Sigmoid colon (tissue), 7 donors: Measurements from ENCODE around the gene ARL4A. TPM values are rescaled to one million over a fixed set of nuclear protein-coding genes. Genes with fewer than 3 reads are reported as not detected.
"Not testable (repeated sequence)": the region's sequence is repeated elsewhere in the genome, so short reads cannot be mapped to it uniquely, and the experiment has no call there.

Experiments
- DNase-seq: peaks from one replicate; pipeline ENCODE4 v3.0.0-alpha.2; 2019
- H3K27ac ChIP-seq, 4 donors: fragments of 200-600 bp; sonication (generic); one replicate each; pipeline ENCODE4 v1.5.1; 2016 to 2019; ENCODE audit warnings: mild to moderate bottlenecking in 1 of 4
- H3K27me3 ChIP-seq, 3 donors: fragments of 200-600 bp; sonication (generic); one replicate each; pipeline ENCODE4 v1.5.1; 2019; ENCODE audit warnings: mild to moderate bottlenecking in 1 of 3
- H3K36me3 ChIP-seq, 4 donors: fragments of 200-600 bp; sonication (generic); one replicate each; pipeline ENCODE4 v1.5.1; 2016 to 2019
- H3K4me1 ChIP-seq, 4 donors: fragments of 200-600 bp; sonication (generic); one replicate each; pipeline ENCODE4 v1.5.1; 2017 to 2019
- H3K4me3 ChIP-seq, 4 donors: fragments of 200-600 bp; sonication (generic); one replicate each; pipeline ENCODE4 v1.5.1; 2017 to 2019; ENCODE audit warnings: mild to moderate bottlenecking in 2 of 4, moderate library complexity in 1 of 4
- H3K9me3 ChIP-seq, 4 donors: fragments of 200-600 bp in 3 of 4; sonication (generic) in 3 of 4; one replicate each; pipeline versions ENCODE4 v1.5.1 to v1.6.1; 2013 to 2019
- EP300 ChIP-seq, 4 donors: sonication (generic); formaldehyde crosslinking; IDR thresholded peaks; one replicate each; pipeline ENCODE4 v1.6.1; 2017; ENCODE audit warnings: antibody characterized with exemption in 4 of 4
- POLR2A ChIP-seq, 2 donors: fragments of 450-650 bp; IDR thresholded peaks; one replicate each; pipeline ENCODE4 v1.6.1; 2016; ENCODE audit warnings: antibody characterized with exemption in 2 of 2, mild to moderate bottlenecking in 2 of 2, moderate library complexity in 2 of 2
- POLR2AphosphoS5 ChIP-seq, 4 donors: sonication (generic); formaldehyde crosslinking; IDR thresholded peaks; one replicate each; pipeline ENCODE4 v1.6.1; 2017; ENCODE audit warnings: antibody characterized with exemption in 4 of 4
- WGBS, 2 donors: extraction: QIAGEN DNeasy Blood & Tissue Kit; methylation state at CpG; one replicate each; pipeline ENCODE4 v1.1.7; 2013; 5-methylcytosine and 5-hydroxymethylcytosine counted together
- intact Hi-C: fragments of 100-400 bp; cut with DNase I; formaldehyde crosslinking; loops from one replicate; pipeline ENCODE4 v1.15.1; 2023
- polyA plus RNA-seq, 3 donors: library from polyadenylated mRNA; stranded (reverse); fragments of 200-250 nt; gene quantifications; one replicate each; pipeline ENCODE4 v1.2.3, GENCODE V29; 2013
- total RNA-seq, 4 donors: library from RNA; depleted of rRNA; stranded (reverse); fragments of >200 nt; gene quantifications; one replicate each; pipeline ENCODE4 v1.1.0, GENCODE V29; 2016
- TF ChIP-seq, protein P1 (sequence below), 4 experiments: fragments of 450-650 bp in 3 of 4; fragments of 200-600 bp in 1 of 4; IDR thresholded peaks; one replicate each; pipeline ENCODE4 v1.5.1; 2016 to 2019; ENCODE audit warnings: antibody characterized with exemption in 4 of 4, mild to moderate bottlenecking in 3 of 4, moderate library complexity in 2 of 4
- donor health status: healthy with polysubstance abuse.
- donor health status: Bipolar disorder and iron deficiency.
- donor health status: healthy.

Gene ARL4A
- total and polyA plus RNA-seq, 7 donors: 33.2 to 124 (median 42.8) TPM

DNA sequence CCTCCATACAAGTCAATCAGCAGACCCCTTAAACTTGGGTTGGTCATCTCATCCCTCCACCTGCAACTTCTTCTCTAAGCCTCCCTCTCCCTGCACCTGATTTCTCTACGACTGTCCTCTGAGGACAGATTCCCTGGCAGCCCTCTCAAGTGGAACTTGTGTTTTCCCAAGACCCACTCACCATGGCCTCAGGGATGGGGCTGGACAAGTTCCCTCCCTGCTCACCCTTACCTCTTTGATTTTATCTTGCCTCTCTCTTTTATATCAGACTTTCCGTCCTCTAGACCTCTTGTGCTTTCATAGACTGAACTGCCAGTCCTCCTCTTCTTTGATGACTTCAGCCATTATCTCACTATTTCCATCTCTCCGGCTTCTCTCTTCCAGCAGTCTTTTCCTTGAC is 46.2 kb upstream of the ARL4A start:
- TF ChIP-seq POLR2AphosphoS5 (IDR thresholded peaks at IDR 0.05): no peak
- no peak for TF ChIP-seq POLR2A (IDR thresholded peaks at IDR 0.05)
- WGBS, 2 donors: 62 to 96% methylated on average over 3 of the region's 3 CpGs
- Histone ChIP-seq H3K4me3 (no peak overlapping the region), H3K9me3 (no peaks in the 10 kb centered on the region), H3K27ac (no peak overlapping the region), H3K36me3 (no peaks in the 10 kb centered on the region), H3K27me3 (no peaks in the 10 kb centered on the region), H3K4me1 (peaks cover 0 to 29% (median 8%) of the 10 kb centered on the region in 4 donors)
- DNase-seq: no peak
- intact Hi-C loops: no loop called here

DNA sequence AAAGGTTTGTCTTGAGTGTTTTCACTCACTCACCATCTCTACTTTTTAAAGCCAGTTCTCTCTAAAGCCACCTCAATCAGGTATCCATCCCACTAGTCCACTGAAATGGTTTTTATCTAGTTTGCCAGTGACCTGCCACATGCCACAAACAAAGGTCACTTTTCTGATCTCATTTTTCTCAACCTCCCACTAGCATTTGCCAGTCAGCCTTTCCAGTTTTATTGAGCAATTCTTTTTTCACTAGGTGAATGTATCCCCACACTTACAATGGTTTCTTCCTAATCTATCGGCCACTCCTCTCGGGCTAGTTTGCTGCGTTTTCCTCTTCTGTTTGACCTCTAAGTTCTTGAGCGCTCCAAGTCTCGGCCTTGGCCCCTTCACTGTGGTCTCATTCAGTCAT is 44.9 kb upstream of the ARL4A start:
- Histone ChIP-seq H3K9me3 (no peaks in the 10 kb centered on the region), H3K36me3 (no peaks in the 10 kb centered on the region), H3K27me3 (no peaks in the 10 kb centered on the region), H3K4me1 (peaks cover 0 to 31% (median 8%) of the 10 kb centered on the region in 4 donors), H3K27ac (no peak overlapping the region), H3K4me3 (no peak overlapping the region)
- no peak for DNase-seq
- WGBS, 2 donors: 94 to 96% methylated on average over 5 of the region's 5 CpGs
- intact Hi-C loops: no loop called here
- TF ChIP-seq, protein P1, sequence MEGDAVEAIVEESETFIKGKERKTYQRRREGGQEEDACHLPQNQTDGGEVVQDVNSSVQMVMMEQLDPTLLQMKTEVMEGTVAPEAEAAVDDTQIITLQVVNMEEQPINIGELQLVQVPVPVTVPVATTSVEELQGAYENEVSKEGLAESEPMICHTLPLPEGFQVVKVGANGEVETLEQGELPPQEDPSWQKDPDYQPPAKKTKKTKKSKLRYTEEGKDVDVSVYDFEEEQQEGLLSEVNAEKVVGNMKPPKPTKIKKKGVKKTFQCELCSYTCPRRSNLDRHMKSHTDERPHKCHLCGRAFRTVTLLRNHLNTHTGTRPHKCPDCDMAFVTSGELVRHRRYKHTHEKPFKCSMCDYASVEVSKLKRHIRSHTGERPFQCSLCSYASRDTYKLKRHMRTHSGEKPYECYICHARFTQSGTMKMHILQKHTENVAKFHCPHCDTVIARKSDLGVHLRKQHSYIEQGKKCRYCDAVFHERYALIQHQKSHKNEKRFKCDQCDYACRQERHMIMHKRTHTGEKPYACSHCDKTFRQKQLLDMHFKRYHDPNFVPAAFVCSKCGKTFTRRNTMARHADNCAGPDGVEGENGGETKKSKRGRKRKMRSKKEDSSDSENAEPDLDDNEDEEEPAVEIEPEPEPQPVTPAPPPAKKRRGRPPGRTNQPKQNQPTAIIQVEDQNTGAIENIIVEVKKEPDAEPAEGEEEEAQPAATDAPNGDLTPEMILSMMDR (IDR thresholded peaks at IDR 0.05): no peak
- no peak for TF ChIP-seq EP300 (IDR thresholded peaks at IDR 0.05)
- no peak for TF ChIP-seq POLR2AphosphoS5 (IDR thresholded peaks at IDR 0.05)
- no peak for TF ChIP-seq POLR2A (IDR thresholded peaks at IDR 0.05)

DNA sequence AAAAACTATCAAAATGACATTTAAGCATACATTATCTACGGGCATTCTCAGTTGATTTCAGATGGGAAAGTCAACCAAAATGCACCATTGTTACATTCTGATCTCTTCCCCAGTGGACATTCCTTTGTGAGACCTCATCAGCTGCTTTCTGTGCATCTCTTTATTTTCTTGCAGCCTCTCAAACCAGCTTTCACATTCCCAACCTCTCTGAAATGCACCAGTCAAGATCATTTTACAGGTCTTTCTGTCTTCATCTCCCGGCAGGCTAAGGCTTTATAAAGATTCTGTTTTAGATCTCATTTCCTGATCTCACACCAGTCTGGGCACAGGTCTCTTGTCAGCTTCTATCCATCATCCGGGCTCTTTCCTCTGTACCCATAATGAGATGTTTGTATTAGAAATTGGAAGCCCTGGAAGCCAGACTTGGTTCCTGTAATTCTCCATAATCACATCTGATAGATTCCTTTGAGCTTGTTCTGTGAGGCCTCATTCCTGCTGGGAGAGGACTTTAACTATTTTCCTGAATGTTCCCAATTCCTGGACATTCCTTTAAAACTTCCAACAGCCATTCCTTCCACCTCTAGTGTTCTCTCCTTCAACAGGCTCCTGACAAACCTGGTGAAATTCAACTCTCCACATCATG is 44.3 kb upstream of the ARL4A start:
- TF ChIP-seq EP300 (IDR thresholded peaks at IDR 0.05) (no peak), POLR2A (IDR thresholded peaks at IDR 0.05) (no peak), POLR2AphosphoS5 (IDR thresholded peaks at IDR 0.05) (no peak)
- TF ChIP-seq, protein P1 (IDR thresholded peaks at IDR 0.05): no peak
- no peaks in the 10 kb centered on the region for H3K36me3 ChIP-seq
- H3K27ac ChIP-seq: no peak overlapping the region

DNA sequence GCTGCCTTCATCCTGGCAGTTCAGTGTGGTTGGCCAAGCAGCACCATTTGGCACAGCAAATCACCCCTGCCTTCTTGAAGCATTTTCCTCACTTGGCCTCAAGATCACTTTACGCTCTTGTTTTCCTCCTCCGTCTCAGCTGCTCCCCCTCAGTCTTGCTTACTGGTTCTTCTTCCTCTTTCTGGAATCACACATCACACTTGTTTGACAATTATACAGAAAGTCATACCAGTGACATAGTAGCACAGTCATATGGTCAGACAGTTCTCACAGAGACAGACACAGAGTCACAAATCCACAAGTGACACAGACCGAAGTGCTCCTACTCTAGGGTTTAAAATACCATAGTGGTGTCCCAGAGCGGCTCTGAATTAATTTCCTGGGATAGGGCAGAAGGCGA is 43.8 kb upstream of the ARL4A start:
- intact Hi-C loops: no loop called here
- no peaks in the 10 kb centered on the region for H3K36me3 ChIP-seq
- no peak overlapping the region for H3K27ac ChIP-seq
- no peaks in the 10 kb centered on the region for H3K27me3 ChIP-seq
- H3K4me1 ChIP-seq: peaks cover 0 to 22% (median 4%) of the 10 kb centered on the region in 4 donors
- DNase-seq: no peak
- H3K4me3 ChIP-seq: no peak overlapping the region
- H3K9me3 ChIP-seq: no peaks in the 10 kb centered on the region
- TF ChIP-seq EP300 (IDR thresholded peaks at IDR 0.05): no peak
- TF ChIP-seq POLR2AphosphoS5 (IDR thresholded peaks at IDR 0.05): no peak
- TF ChIP-seq, protein P1 (IDR thresholded peaks at IDR 0.05): no peak
- TF ChIP-seq POLR2A (IDR thresholded peaks at IDR 0.05): no peak
- 79 to 92% methylated on average over 5 of the region's 5 CpGs for WGBS, 2 donors

More for the DNA sequence above, 44.3 kb upstream of the ARL4A start:
- intact Hi-C loops: no loop called here
- Histone ChIP-seq H3K9me3 (no peaks in the 10 kb centered on the region), H3K4me3 (no peak overlapping the region), H3K27me3 (no peaks in the 10 kb centered on the region), H3K4me1 (peaks cover 0 to 27% (median 7%) of the 10 kb centered on the region in 4 donors)
- DNase-seq: no peak
- 87 to 90% methylated on average over 3 of the region's 3 CpGs for WGBS, 2 donors

DNA sequence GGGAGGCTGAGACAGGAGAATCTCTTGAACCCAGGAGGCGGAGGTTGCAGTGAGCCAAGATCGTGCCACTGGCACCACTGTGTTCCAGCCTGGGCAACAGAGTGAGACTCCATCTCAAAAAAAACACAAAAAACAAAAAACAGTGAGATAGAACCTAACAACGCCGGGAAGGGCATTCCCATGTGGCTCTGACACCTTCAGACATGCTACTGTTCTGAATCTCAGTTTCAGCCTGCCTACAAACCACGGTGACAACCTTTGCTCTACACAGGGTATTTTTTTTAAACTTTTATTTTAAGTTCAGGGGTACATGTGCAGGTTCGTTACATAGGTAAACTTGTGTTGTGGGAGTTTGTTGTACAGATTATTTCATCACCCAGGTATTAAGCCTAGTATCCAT is 42.2 kb upstream of the ARL4A start:
- intact Hi-C loops, H3K27ac ChIP-seq, H3K4me3 ChIP-seq, H3K36me3 ChIP-seq, H3K9me3 ChIP-seq, H3K4me1 ChIP-seq, H3K27me3 ChIP-seq, DNase-seq: not testable (repeated sequence)
- 79 to 83% methylated on average over 6 of the region's 6 CpGs for WGBS, 2 donors

DNA sequence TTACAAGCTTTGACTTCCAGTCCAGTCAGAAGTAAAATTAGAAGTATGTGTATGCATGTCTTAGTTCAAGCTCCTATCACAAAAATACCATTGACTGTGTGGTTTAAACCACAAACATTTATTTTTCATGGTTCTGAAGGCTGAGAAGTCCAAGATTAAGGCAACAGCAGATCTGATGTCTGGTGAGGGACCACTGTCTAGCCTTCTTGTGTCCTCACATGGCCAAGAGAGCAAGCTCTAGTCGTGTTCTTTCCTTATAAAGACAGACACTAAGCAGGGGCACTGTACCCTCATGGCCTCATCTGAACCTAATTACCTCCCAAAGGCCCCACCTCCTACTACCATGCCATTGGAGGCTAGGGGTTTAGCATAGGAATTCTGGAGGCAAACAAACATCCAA is 41.3 kb upstream of the ARL4A start:
- intact Hi-C loops: no loop called here
- TF ChIP-seq, protein P1 (IDR thresholded peaks at IDR 0.05): no peak
- TF ChIP-seq POLR2A (IDR thresholded peaks at IDR 0.05) (no peak), POLR2AphosphoS5 (IDR thresholded peaks at IDR 0.05) (no peak), EP300 (IDR thresholded peaks at IDR 0.05) (no peak)

More for the DNA sequence above, 41.3 kb upstream of the ARL4A start:
- DNase-seq: no peak
- H3K27ac ChIP-seq: no peak overlapping the region
- H3K4me3 ChIP-seq: no peak overlapping the region
- peaks cover 0 to 6% (median 1%) of the 10 kb centered on the region in 4 donors for H3K4me1 ChIP-seq
- H3K36me3 ChIP-seq: no peaks in the 10 kb centered on the region
- H3K9me3 ChIP-seq: no peaks in the 10 kb centered on the region
- H3K27me3 ChIP-seq: no peaks in the 10 kb centered on the region
- 63 to 69% methylated on average over 1 of the region's 1 CpG for WGBS, 2 donors
